ENCODE measurements around the gene GMDS. TPM values are rescaled to one million over a fixed set of nuclear protein-coding genes. Genes with fewer than 3 reads are reported as not detected.

The GMDS gene
- total and polyA plus RNA-seq, 4 donors = 7.3 to 28.3 (median 16.1) TPM

DNA sequence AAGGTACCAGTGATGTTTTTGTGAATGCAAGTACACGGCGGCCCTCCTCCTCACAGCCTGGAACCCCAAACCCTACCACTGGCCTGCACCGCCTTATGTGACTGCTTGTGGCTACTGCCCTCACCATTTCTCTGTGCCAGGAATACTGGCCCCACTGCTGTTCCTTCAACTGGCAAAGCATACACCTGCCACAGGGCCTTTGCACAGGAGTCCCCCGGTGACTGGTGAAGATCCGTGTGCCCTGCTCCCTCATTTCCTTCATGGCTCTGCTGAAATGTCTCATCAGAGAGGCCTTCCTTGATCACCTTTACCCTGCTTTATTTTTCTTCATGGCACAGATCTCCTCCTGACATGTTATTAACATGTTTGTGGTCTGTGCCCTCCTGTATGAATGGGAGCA is 581.9 kb downstream of the GMDS start:
- H3K4me3 ChIP-seq = no peak overlapping the region
- no peak for ATAC-seq (ENCODE audit: insufficient read depth, low FRiP score)
- TF ChIP-seq, protein P1, sequence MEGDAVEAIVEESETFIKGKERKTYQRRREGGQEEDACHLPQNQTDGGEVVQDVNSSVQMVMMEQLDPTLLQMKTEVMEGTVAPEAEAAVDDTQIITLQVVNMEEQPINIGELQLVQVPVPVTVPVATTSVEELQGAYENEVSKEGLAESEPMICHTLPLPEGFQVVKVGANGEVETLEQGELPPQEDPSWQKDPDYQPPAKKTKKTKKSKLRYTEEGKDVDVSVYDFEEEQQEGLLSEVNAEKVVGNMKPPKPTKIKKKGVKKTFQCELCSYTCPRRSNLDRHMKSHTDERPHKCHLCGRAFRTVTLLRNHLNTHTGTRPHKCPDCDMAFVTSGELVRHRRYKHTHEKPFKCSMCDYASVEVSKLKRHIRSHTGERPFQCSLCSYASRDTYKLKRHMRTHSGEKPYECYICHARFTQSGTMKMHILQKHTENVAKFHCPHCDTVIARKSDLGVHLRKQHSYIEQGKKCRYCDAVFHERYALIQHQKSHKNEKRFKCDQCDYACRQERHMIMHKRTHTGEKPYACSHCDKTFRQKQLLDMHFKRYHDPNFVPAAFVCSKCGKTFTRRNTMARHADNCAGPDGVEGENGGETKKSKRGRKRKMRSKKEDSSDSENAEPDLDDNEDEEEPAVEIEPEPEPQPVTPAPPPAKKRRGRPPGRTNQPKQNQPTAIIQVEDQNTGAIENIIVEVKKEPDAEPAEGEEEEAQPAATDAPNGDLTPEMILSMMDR (IDR thresholded peaks at IDR 0.05; ENCODE audit: control extremely low read depth, extremely low read depth) = no peak
- H3K27me3 ChIP-seq (ENCODE audit: control insufficient read depth in 3 of 3, insufficient read depth in 3 of 3, low read length in 2 of 3) = no peaks in the 10 kb centered on the region
- no peak overlapping the region for H3K27ac ChIP-seq (ENCODE audit: low read depth in 1 of 2, low read length in 1 of 2)
- H3K9me3 ChIP-seq (ENCODE audit: control insufficient read depth in 4 of 4, insufficient read depth in 3 of 4, low read length in 3 of 4) = no peaks in the 10 kb centered on the region
- WGBS, 2 donors = 98% methylated on average over 5 of the region's 5 CpGs
- DNase-seq = no peak
- no peaks in the 10 kb centered on the region for H3K36me3 ChIP-seq (ENCODE audit: control insufficient read depth in 4 of 4, insufficient read depth in 4 of 4, low read length in 4 of 4)
- peaks cover 0 to 2% (median 0%) of the 10 kb centered on the region in 5 donors for H3K4me1 ChIP-seq (ENCODE audit: control insufficient read depth in 5 of 5, insufficient read depth in 5 of 5, low read length in 5 of 5)
- H3K9ac ChIP-seq (ENCODE audit: insufficient read depth in 1 of 2, low read length in 2 of 2) = no peak overlapping the region

DNA sequence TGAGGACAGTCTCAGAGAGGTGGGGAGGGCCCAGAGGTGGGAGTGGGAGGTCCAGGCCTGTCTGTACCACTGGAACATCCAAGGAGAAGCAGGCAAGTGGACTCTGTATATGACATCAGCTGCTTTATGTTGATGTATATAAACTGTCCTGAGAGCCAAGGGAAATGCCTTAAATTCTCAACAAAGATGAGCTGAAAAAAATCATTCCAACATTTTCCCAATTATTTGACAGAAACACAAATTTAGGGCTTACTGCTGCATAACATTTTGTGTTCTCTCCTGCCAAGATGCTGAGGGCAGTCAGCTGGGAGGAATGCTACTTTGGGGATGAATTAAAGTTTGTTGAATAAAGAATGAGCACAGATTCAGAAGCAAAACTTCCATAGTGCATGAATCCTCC is 582.9 kb downstream of the GMDS start:
- DNase-seq (peak in 2 of 3 donors; percentile 40 to 54), ATAC-seq (ENCODE audit: insufficient read depth, low FRiP score) (no peak)
- H3K27me3 ChIP-seq (ENCODE audit: control insufficient read depth in 3 of 3, insufficient read depth in 3 of 3, low read length in 2 of 3) = no peaks in the 10 kb centered on the region
- no peak overlapping the region for H3K9ac ChIP-seq (ENCODE audit: insufficient read depth in 1 of 2, low read length in 2 of 2)
- peaks cover 0 to 2% (median 0%) of the 10 kb centered on the region in 5 donors for H3K4me1 ChIP-seq (ENCODE audit: control insufficient read depth in 5 of 5, insufficient read depth in 5 of 5, low read length in 5 of 5)
- no peak overlapping the region for H3K27ac ChIP-seq (ENCODE audit: low read depth in 1 of 2, low read length in 1 of 2)
- no peaks in the 10 kb centered on the region for H3K36me3 ChIP-seq (ENCODE audit: control insufficient read depth in 4 of 4, insufficient read depth in 4 of 4, low read length in 4 of 4)
- no peak overlapping the region for H3K4me3 ChIP-seq
- no peaks in the 10 kb centered on the region for H3K9me3 ChIP-seq (ENCODE audit: control insufficient read depth in 4 of 4, insufficient read depth in 3 of 4, low read length in 3 of 4)
- TF ChIP-seq, protein P1 (IDR thresholded peaks at IDR 0.05; ENCODE audit: control extremely low read depth, extremely low read depth) = no peak

DNA sequence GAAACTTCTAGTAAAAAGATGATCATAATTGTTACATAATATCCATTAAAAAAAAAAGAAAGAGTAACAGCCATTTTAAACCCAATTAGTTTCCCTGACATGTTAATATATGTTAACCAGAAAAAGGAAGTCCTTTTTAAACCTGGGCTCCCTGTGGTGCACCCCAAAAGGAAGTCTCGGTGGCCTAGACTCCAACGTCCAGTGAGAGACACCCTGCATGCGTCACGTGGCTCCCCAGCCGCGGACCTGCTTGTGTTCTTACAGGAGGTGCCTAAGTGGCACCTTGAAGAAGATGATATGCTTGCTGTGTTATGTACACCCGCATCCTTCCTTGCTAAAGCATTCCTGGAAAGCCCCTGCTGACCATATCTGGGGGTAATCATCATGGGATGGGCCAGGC is 585.6 kb downstream of the GMDS start:
- H3K27me3 ChIP-seq (ENCODE audit: control insufficient read depth in 3 of 3, insufficient read depth in 3 of 3, low read length in 2 of 3) = no peaks in the 10 kb centered on the region
- H3K36me3 ChIP-seq (ENCODE audit: control insufficient read depth in 4 of 4, insufficient read depth in 4 of 4, low read length in 4 of 4) = peaks cover 0 to 2% (median 0%) of the 10 kb centered on the region in 4 donors
- H3K27ac ChIP-seq (ENCODE audit: low read depth in 1 of 2, low read length in 1 of 2) = no peak overlapping the region
- H3K9ac ChIP-seq (ENCODE audit: insufficient read depth in 1 of 2, low read length in 2 of 2) = no peak overlapping the region
- TF ChIP-seq, protein P1 (IDR thresholded peaks at IDR 0.05; ENCODE audit: control extremely low read depth, extremely low read depth) = no peak
- WGBS, 2 donors = 40 to 67% methylated on average over 7 of the region's 7 CpGs
- no peaks in the 10 kb centered on the region for H3K9me3 ChIP-seq (ENCODE audit: control insufficient read depth in 4 of 4, insufficient read depth in 3 of 4, low read length in 3 of 4)
- peaks cover 0 to 2% (median 0%) of the 10 kb centered on the region in 5 donors for H3K4me1 ChIP-seq (ENCODE audit: control insufficient read depth in 5 of 5, insufficient read depth in 5 of 5, low read length in 5 of 5)
- DNase-seq (no peak), ATAC-seq (ENCODE audit: insufficient read depth, low FRiP score) (no peak)
- H3K4me3 ChIP-seq = no peak overlapping the region

All from lung (tissue), 12 donors.